Epithelial cell of esophagus (primary cell): ENCODE results near the gene ARF3.

ENCODE experiments used
- DNase-seq: peaks from one replicate; pipeline ENCODE4 v3.0.0; 2010; ENCODE audit warnings: low read depth
- H3K4me3 ChIP-seq: 2 replicates; pipeline ENCODE4 v1.5.1; 2011; ENCODE audit warnings: mild to moderate bottlenecking, low read length, control low read depth
- TF ChIP-seq, protein P1 (sequence below): IDR thresholded peaks from 2 replicates; pipeline ENCODE4 v1.5.1; 2011; ENCODE audit warnings: low read depth, mild to moderate bottlenecking, low read length, control low read depth, inconsistent platforms; ENCODE audit not compliant: insufficient read depth; ENCODE audit errors: missing control alignments

Gene ARF3

DNA sequence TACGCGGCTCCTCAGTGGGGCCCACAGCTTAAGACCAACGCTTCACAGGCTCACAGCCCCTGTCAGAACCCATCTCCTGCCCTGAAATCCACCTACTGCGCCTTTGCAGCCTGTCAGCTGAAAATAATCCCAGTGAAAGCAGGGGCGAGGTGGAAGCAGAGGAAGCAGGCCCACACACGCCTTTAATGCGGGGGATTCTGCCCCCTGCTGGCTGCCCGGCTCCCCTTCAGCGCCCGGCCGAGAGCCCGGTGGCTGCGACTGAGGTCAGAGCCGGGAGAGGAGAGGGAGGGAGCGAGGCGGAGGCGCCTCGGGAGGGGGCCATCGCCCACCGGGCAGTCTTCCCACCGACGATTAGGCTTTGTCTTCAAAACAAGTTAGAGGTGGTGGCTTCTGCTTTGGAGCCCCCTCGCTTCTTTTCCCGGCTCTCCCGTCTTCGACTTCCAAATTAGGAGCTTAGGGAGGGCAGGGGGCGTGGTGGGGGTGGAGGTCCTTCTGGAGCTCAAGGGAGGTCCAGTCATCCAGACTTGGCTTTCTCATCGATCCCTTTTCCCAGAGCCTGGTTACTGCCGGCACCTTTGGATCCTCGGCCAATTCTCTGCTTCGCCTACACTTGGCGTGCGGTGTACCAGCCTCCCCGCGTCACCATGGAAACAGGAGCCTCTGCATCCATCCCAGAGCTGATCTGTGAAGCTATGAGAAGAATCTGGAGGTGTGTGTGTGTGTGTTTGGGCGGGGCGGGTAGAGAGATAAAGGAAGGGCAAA is 66.4 kb downstream of the ARF3 start:
- TF ChIP-seq, protein P1, sequence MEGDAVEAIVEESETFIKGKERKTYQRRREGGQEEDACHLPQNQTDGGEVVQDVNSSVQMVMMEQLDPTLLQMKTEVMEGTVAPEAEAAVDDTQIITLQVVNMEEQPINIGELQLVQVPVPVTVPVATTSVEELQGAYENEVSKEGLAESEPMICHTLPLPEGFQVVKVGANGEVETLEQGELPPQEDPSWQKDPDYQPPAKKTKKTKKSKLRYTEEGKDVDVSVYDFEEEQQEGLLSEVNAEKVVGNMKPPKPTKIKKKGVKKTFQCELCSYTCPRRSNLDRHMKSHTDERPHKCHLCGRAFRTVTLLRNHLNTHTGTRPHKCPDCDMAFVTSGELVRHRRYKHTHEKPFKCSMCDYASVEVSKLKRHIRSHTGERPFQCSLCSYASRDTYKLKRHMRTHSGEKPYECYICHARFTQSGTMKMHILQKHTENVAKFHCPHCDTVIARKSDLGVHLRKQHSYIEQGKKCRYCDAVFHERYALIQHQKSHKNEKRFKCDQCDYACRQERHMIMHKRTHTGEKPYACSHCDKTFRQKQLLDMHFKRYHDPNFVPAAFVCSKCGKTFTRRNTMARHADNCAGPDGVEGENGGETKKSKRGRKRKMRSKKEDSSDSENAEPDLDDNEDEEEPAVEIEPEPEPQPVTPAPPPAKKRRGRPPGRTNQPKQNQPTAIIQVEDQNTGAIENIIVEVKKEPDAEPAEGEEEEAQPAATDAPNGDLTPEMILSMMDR: peak; percentile 80
- DNase-seq: peak; percentile 77
- no peak overlapping the region for H3K4me3 ChIP-seq

DNA sequence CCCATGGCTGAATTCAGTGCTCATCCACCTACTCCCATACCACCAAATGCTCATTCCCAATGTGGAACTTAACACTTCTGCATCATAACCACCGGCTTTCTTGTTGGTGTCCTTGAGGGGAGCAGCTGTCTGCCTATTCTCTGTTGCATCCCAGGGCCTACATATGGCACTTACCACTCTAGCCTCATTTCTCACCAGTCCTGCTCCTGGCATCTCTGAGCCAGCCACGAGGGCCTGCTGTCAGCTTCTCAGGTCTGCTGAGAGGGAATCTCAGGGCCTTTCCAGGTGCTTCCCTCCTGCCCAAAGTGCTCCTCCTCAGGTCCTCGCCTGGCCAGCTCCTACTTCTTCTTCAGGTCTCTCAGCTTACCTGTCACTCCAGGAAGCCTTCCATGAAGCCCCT is 67.6 kb downstream of the ARF3 start:
- no peak for DNase-seq
- TF ChIP-seq, protein P1: no peak
- no peak overlapping the region for H3K4me3 ChIP-seq
